K562 (cell line): Measurements from ENCODE around the gene ZNF322. TPM values are rescaled to one million over a fixed set of nuclear protein-coding genes. Genes with fewer than 3 reads are reported as not detected.
A peak's percentile ranks its signal among the peaks of the same experiment; 100 is the strongest.

Experiments
- ATF6 ChIP-seq: sonication (generic); formaldehyde crosslinking; IDR thresholded peaks from 2 replicates; pipeline ENCODE4 v1.4.0; 2020; ENCODE audit warnings: mild to moderate bottlenecking, missing genetic modification reagents
- CEBPZ ChIP-seq: fragments of 150-350 bp; IDR thresholded peaks from 2 replicates; pipeline ENCODE4 v1.6.1; 2014; ENCODE audit warnings: low read depth, mild to moderate bottlenecking, low read length, borderline replicate concordance
- E2F8 ChIP-seq: fragments of 450-650 bp; IDR thresholded peaks from 2 replicates; pipeline ENCODE4 v1.7.1; 2018; ENCODE audit warnings: mild to moderate bottlenecking, low read depth; ENCODE audit not compliant: partially characterized antibody
- KDM5B ChIP-seq: fragments of 200-600 bp; sonication (generic); IDR thresholded peaks from 2 replicates; pipeline ENCODE4 v1.6.1; 2012; ENCODE audit warnings: low read depth, mild to moderate bottlenecking, moderate library complexity, low read length, control low read depth, inconsistent platforms; ENCODE audit not compliant: insufficient replicate concordance
- LCOR ChIP-seq: sonication (generic); formaldehyde crosslinking; IDR thresholded peaks from 2 replicates; pipeline ENCODE4 v1.8.0; 2022; ENCODE audit warnings: mild to moderate bottlenecking, missing genetic modification reagents
- MCM5 ChIP-seq: fragments of 450-650 bp; IDR thresholded peaks from 2 replicates; pipeline ENCODE4 v1.6.1; 2016; ENCODE audit warnings: low read depth
- NFRKB ChIP-seq: fragments of 450-650 bp; IDR thresholded peaks from 2 replicates; pipeline ENCODE4 v1.6.1; 2016; ENCODE audit warnings: low read depth
- PBX2 ChIP-seq, 2 experiments: IDR thresholded peaks in 1 of 2; conservative IDR thresholded peaks in 1 of 2; 2 replicates each; pipeline ENCODE4 v1.6.1; 2016; ENCODE audit warnings: low read depth in 2 of 2, mild to moderate bottlenecking in 1 of 2, missing compliant biosample characterization in 1 of 2, missing genetic modification characterization in 1 of 2, moderate library complexity in 1 of 2
- PYGO2 ChIP-seq: fragments of 450-650 bp; IDR thresholded peaks from 2 replicates; pipeline ENCODE4 v1.6.1; 2016; ENCODE audit warnings: mild to moderate bottlenecking, missing genetic modification characterization, moderate library complexity, missing compliant biosample characterization
- SMAD1 ChIP-seq: fragments of 150-350 bp; IDR thresholded peaks from 2 replicates; pipeline ENCODE4 v1.6.1; 2014; ENCODE audit warnings: low read length, low read depth; ENCODE audit not compliant: partially characterized antibody
- ZBTB49 ChIP-seq: sonication (generic); formaldehyde crosslinking; IDR thresholded peaks from 2 replicates; pipeline ENCODE4 v1.8.0; 2022; ENCODE audit warnings: missing genetic modification reagents, mild to moderate bottlenecking, borderline replicate concordance
- polyA plus RNA-seq, 8 experiments: library from polyadenylated mRNA; depleted of rRNA in 4 of 8; stranded (reverse) in 5 of 8; unstranded in 3 of 8; fragments of >200 nt; fragmentation: Nextera tagmentation in 2 of 8; fragmentation: Illumina TruSeq in 1 of 8; extraction: Ambion mirVana in 2 of 8; extraction: Trizol in 1 of 8; gene quantifications; 2 replicates each; pipeline versions ENCODE4 v1.2.1 to v1.2.3, GENCODE V29; 2011 to 2014; ENCODE audit warnings: inconsistent platforms in 1 of 8, missing spikeins in 1 of 8
- total RNA-seq, 7 experiments: library from RNA; depleted of rRNA in 6 of 7; stranded (reverse); fragments of >200 nt in 6 of 7; fragmentation: Illumina TruSeq in 2 of 7; extraction: Trizol in 2 of 7; gene quantifications; 2 replicates each; pipeline versions ENCODE4 v1.2.1 to v1.2.3, GENCODE V29; 2011 to 2021; ENCODE audit warnings: low replicate concordance in 1 of 7

The ZNF322 gene
- total and polyA plus RNA-seq, 9 of the 15 experiments (the other 6 are each of a cell fraction or from before 2014, with no cell fraction given), result 4.7 to 31.2 (median 18.7) TPM

GRCh38 chr6:26596579-26597388 is 62.8 kb downstream of the ZNF322 start, which contains the start of gene ABT1 (continued):
- TF ChIP-seq CEBPZ (0 out of 2 replicates have a peak, but pooled peaks have one; percentile 21), ATF6 (CRISPR knock-in tag) (0 out of 2 replicates have a peak, but pooled peaks have one; percentile 89), LCOR (CRISPR knock-in tag) (peak; percentile 77; the same call in 1 of the 2 replicates), ZBTB49 (CRISPR knock-in tag) (no peak), KDM5B (peak; percentile 62), MCM5 (no peak), PYGO2 (no peak), NFRKB (peak; percentile 98), PBX2 (CRISPR knock-in tag; IDR thresholded peaks at IDR 0.05; ENCODE audit: low read depth) (peak; percentile 68; the same call in 1 of the 2 replicates), PBX2 (tag; conservative IDR thresholded peaks at IDR 0.05; ENCODE audit: low read depth) (peak; percentile 95), SMAD1 (peak; percentile 72), E2F8 (peak; percentile 93)
